Measurements from ENCODE around the gene HMGN5.
A peak's percentile ranks its signal among the peaks of the same experiment; 100 is the strongest.

HMGN5 gene

GRCh38 chrX:81201671-81202455, at the start of gene HMGN5, which contains the start of gene SH3BGRL:
TSS of gene HMGN5 (minus strand) at chrX:81201913. CDS start at chrX:81121549, 80,364 bp downstream.
TSS of gene SH3BGRL (plus strand) at chrX:81202102. CDS start at chrX:81202201, 99 bp downstream.
- peak; percentile 38 to 44 for DNase-seq (ENCODE audit: low read depth in 2 of 2)

- DNase-seq (ENCODE audit: low read depth in 2 of 2): no peak
These were observed 40.0 kb upstream of the HMGN5 start for GRCh38 chrX:81241753-81242152.

DNA sequence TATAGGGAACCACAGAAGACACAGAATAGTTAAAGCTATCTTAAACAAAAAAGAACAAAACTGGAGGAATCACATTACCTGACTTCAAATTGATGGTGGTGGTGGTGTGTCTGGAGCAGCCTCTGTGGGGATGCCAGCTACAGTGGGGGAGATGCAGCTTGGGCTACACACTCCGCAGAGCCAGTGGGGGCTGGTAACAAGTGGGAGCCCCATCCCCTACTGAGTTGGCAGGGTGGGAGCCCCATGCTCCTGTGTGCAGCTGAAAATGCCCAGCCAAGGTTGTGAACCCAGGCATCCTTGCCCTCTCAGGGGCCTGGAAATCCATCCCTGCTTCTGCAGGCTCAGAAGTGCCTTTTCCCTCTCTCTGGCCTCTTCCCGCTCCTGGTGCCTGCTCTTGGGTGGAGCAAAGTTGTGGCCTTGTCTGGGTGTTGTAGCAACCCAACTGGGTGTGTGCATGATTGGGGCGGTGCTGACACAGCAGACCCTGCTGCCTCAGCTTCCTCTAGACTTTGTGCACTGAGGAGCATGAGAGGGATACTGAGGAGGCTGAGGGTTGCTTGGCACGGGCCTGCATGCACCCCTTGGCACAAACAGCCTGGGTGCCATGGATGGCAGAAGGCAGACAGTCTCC, 39.1 kb upstream of the HMGN5 start:
- no peak for DNase-seq (ENCODE audit: low read depth in 2 of 2)

DNA sequence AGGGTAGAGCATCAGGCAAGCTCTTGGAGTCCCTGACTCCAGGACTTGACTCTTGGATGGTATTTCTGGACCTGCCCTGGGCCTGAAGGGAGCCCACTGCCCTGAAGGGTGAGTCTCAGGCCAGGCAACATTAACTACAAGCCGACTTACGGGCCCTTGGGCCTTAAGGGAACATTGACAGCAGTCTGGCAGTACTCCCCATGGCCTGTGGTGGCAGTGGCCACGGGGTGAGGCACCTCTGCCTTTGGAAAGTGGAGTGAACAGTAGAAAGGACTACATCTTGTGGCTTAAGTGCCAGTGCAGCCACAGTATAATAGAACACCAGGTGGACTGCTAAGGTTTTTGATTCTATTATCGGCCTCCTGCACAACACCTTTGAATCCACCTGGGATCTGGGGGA, 36.5 kb upstream of the HMGN5 start:
- no peak for DNase-seq (ENCODE audit: low read depth in 2 of 2)

DNA sequence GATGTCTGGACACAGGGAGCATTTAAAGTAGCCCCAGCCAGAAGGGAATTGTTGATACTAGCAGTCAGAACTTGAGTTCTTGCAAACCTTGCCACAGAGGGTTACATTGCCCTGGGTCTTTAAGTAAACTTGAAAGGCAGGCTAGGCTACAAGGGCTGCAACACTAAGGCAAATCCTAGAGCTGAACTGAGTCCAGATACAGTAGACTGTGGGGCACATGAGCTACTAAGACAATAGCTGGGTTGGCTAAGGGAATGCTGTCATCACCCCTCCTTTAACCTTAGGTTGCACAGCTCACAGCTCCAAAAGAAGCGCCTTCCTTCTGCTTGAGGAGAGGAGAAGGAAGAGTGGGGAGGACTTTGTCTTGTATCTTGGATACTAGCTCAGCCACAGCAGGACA, 35.8 kb upstream of the HMGN5 start:
- DNase-seq (ENCODE audit: low read depth in 2 of 2): no peak

GRCh38 chrX:81232218-81232617, 30.5 kb upstream of the HMGN5 start:
- DNase-seq (ENCODE audit: low read depth in 2 of 2): no peak

DNA sequence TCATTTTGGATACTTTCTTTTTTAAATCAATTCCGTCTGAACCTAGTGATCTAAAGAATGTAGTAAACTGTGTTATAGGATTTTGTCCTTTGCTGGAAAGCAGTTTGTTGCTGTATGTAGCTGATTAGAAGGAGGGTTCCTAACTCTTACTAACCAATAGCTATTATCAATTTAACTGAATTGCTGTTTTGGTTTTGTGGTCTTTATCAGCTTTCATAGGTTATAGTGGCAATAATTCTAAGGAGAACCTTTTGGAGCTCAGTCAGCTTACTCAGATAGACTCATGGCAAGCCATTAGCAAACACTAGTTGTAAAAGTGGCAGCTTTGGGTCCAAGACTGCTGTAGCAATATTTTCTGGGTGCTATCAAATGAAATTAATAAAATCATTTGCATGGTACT, 29.8 kb upstream of the HMGN5 start:
- no peak for DNase-seq (ENCODE audit: low read depth in 2 of 2)

DNA sequence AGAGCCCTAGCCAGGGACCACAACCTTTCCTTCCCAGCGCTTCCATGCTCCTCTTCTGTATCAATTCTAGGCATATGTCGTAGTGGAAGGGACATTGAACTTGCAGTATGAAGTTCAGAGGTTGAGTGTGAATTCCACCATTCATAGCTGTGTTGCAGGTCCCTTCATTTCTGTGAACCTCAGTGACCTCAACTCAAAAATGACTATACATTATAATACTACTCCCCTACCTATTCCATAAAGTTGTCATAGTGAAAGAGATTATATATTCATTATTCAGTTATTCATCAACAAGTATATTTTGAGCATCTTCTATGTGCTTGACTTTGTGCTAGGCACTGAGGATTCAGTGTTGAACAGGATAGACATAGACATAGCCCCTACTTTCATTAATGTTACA, 28.2 kb upstream of the HMGN5 start:
- DNase-seq (ENCODE audit: low read depth in 2 of 2): no peak

- no peak for DNase-seq (ENCODE audit: low read depth in 2 of 2)
These were observed 27.5 kb upstream of the HMGN5 start for GRCh38 chrX:81229229-81229628.

DNA sequence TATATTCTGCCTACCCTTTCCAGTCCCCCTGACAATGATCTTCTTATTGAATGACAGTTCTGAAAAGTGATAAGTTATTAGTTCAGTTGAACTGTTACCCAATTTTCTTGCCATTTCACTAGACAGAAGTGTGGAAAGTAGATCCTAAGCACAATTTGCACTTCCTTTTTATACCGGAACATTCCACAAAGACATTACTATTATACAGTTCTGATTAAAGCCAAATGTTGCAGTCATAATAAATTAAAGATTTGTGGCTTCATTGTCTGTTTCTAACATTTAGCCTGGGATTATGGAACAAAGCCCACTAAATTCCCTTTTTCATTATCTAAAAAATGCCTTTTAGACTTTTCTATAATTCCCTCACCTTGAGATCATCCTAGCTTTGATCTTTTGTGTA, 14.0 kb upstream of the HMGN5 start:
- no peak for DNase-seq (ENCODE audit: low read depth in 2 of 2)

- no peak for DNase-seq (ENCODE audit: low read depth in 2 of 2)
These were observed 7.2 kb upstream of the HMGN5 start for GRCh38 chrX:81208916-81209315.

- DNase-seq (ENCODE audit: low read depth in 2 of 2): no peak
These were observed 4.8 kb upstream of the HMGN5 start for GRCh38 chrX:81206476-81206875.

GRCh38 chrX:81205551-81205950, 3.8 kb upstream of the HMGN5 start:
- no peak for DNase-seq (ENCODE audit: low read depth in 2 of 2)

DNA sequence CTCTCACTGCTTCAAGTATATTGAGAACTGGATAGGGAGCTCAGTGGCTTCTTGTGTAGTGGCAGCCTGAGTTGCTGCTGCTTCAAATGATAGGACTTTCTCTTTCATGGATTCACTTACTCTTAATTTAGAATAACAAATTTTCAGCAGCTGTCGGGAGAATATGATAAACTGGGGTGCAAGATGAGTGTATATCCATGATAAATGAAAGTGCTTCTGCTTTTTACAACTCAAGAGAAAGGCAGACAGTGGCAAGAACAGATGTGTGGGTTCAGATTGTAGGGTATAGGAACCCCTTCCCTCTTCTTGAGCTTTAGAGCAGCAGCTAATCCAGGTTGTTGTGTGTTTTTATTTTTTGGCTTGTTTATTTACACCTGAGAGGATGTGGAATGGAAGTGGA, 1.2 kb upstream of the HMGN5 start:
- no peak for DNase-seq (ENCODE audit: low read depth in 2 of 2)

DNA sequence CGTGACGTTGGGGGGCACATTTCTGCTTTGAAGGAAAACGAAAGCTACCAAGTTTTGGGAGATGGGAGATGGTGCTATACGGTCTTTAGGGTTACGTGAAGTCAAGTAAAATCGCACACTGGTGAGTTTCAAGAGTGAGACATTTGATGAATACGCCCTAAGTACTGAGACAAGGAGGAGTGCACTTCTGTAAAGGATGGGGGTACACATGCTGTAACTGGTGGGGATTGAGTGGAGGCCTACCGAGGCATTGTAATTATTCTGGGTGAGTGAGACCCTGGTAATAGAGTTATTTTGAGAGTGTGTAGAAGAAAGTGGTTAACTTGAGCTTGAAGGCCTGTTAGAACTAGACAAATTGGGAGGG, 725 bp upstream of the HMGN5 start:
- DNase-seq (ENCODE audit: low read depth in 2 of 2): no peak

- no peak for DNase-seq (ENCODE audit: low read depth in 2 of 2)
These were observed 642 bp downstream of the HMGN5 start for GRCh38 chrX:81201071-81201470.

DNA sequence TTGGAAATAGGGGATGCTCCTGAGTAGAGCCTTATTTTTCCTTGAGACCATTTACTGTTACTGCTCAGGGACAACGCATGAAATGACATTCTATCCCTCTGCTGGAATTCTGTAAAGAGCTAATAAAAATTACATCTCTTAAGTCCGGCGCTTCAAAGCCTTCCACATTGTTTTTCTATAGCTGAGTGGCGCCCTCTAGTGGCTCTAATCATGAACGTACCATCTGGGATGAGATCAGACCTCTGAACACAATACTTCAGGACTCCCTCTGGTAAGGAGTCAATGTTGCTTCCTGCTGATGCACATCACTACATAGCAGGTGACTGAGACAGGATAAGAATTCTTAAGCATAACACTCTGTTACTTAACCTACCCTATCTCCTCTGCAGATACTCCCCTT, 6.0 kb downstream of the HMGN5 start:
- peak; percentile 20 to 35 for DNase-seq (ENCODE audit: low read depth in 2 of 2)

DNA sequence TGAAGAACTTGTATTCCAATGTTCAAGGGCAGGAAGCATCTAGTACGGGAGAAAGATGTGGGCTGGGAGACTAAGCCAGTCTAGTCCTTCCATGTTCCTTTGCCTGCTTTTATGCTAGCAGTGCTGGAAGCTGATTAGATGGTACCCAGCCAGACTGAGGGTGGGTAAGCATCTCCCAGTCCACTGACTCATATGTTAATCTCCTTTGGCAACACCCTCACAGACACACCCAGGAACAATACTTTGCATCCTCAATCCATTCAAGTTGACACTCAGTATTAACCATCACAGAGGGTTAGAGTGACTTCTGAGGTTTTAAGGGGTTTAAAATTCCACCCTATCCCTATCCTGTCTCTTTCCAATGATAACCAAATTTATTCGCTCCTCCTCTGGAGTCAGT, 6.5 kb downstream of the HMGN5 start:
- no peak for DNase-seq (ENCODE audit: low read depth in 2 of 2)

- no peak for DNase-seq (ENCODE audit: low read depth in 2 of 2)
These were observed 27.4 kb downstream of the HMGN5 start for GRCh38 chrX:81174286-81174685.

- no peak for DNase-seq (ENCODE audit: low read depth in 2 of 2)
These were observed 33.3 kb downstream of the HMGN5 start for GRCh38 chrX:81168391-81168790.

GRCh38 chrX:81121513-81122363, 80.0 kb downstream of the HMGN5 start:
- peak; percentile 73 for DNase-seq (ENCODE audit: low read depth in 2 of 2)

- no peak for DNase-seq (ENCODE audit: low read depth in 2 of 2)
These were observed 80.8 kb downstream of the HMGN5 start for GRCh38 chrX:81120936-81121371.
